H1 (cell line): ENCODE data around the gene GLS. TPM values are rescaled to one million over a fixed set of nuclear protein-coding genes. Genes with fewer than 3 reads are reported as not detected.

Experiments
- CHD7 ChIP-seq: fragments of 300-600 bp; sonication (generic); IDR thresholded peaks from 2 replicates; pipeline ENCODE4 v1.7.1; 2012; ENCODE audit warnings: low read length, moderate library complexity, mild to moderate bottlenecking, inconsistent platforms; ENCODE audit not compliant: insufficient replicate concordance
- polyA plus RNA-seq, 7 experiments: library from polyadenylated mRNA; depleted of rRNA in 3 of 7; stranded (reverse) in 5 of 7; unstranded in 2 of 7; fragments of >200 nt in 5 of 7; fragments of 200-250 nt in 2 of 7; gene quantifications; 1 replicate in 5 of 7; 2 replicates in 1 of 7; 4 replicates in 1 of 7; pipeline versions ENCODE4 v1.2.1 to v1.2.3, GENCODE V29; 2011 to 2013; ENCODE audit warnings: missing spikeins in 2 of 7, mixed read lengths in 2 of 7
- total RNA-seq: library from RNA; stranded (reverse); fragmentation: NEBNext Ultra II Directional; extraction: Animal tissue kit (Norgen Biotek cat#: 25700); gene quantifications from 2 replicates; pipeline ENCODE4 v1.2.1, GENCODE V29; 2021

The GLS gene
- total and polyA plus RNA-seq, 2 of the 8 experiments (the other 6 are each of a cell fraction or from before 2014, with no cell fraction given) = 15.7 to 89.8 TPM

GRCh38 chr2:190889175-190889943 is 8.7 kb downstream of the GLS start (continued):
- TF ChIP-seq CHD7 = no peak
